A673 (cell line): ENCODE data around the gene MAGEB3. TPM values are rescaled to one million over a fixed set of nuclear protein-coding genes. Genes with fewer than 3 reads are reported as not detected.
A peak's percentile ranks its signal among the peaks of the same experiment; 100 is the strongest.

ENCODE experiments used
- BruUV-seq: library from RNA; stranded (reverse); fragments of 400-500 nt; replicated peaks from 2 replicates; lab custom pipeline; 2021; lab: Mats Ljungman, UMichigan
- CTCF ChIA-PET: fragments of 300-600 bp; sonication (Branson Sonifier 250); formaldehyde crosslinking; loops from one replicate; lab custom pipeline; 2022; ENCODE audit warnings: antibody characterized with exemption; lab: Charles Lee
- POLR2A ChIA-PET: fragments of 300-600 bp; sonication (Branson Sonifier 250); formaldehyde crosslinking; loops from one replicate; lab custom pipeline; 2022; ENCODE audit warnings: antibody characterized with exemption; ENCODE audit not compliant: low non-redundant PET; lab: Charles Lee
- DNase-seq: peaks from one replicate; pipeline ENCODE4 v3.0.0-alpha.2; 2015; ENCODE audit warnings: low spot score
- H3K27ac ChIP-seq: fragments of 200-600 bp; sonication (generic); 2 replicates; pipeline ENCODE4 v1.5.1; 2016; ENCODE audit warnings: mixed run types, low read depth, mild to moderate bottlenecking, mixed read lengths, antibody characterized with exemption, low read length; ENCODE audit not compliant: poor library complexity, severe bottlenecking
- H3K27me3 ChIP-seq: fragments of 200-600 bp; sonication (generic); replicated peaks from 2 replicates; pipeline ENCODE4 v1.6.1; 2017; ENCODE audit warnings: mixed run types, low read depth, mild to moderate bottlenecking, mixed read lengths, antibody characterized with exemption, low read length; ENCODE audit not compliant: insufficient read depth, poor library complexity
- H3K36me3 ChIP-seq: fragments of 200-600 bp; sonication (generic); 2 replicates; pipeline ENCODE4 v1.6.1; 2016; ENCODE audit warnings: mixed run types, mild to moderate bottlenecking, mixed read lengths, antibody characterized with exemption, low read length; ENCODE audit not compliant: insufficient read depth, poor library complexity, severe bottlenecking
- H3K4me1 ChIP-seq: fragments of 200-600 bp; sonication (generic); 2 replicates; pipeline ENCODE4 v1.6.1; 2017; ENCODE audit warnings: mixed run types, mild to moderate bottlenecking, mixed read lengths, antibody characterized with exemption, low read length; ENCODE audit not compliant: insufficient read depth, poor library complexity, severe bottlenecking
- H3K4me3 ChIP-seq: fragments of 200-600 bp; sonication (generic); 2 replicates; pipeline ENCODE4 v1.5.1; 2016; ENCODE audit warnings: low read depth, mixed run types, mild to moderate bottlenecking, mixed read lengths, low read length; ENCODE audit not compliant: poor library complexity, severe bottlenecking
- H3K9me3 ChIP-seq: fragments of 200-600 bp; sonication (generic); 2 replicates; pipeline ENCODE4 v1.6.1; 2016; ENCODE audit warnings: mixed run types, low read depth, mild to moderate bottlenecking, mixed read lengths, antibody characterized with exemption, low read length; ENCODE audit not compliant: poor library complexity, severe bottlenecking
- EZH2 ChIP-seq: fragments of 200-600 bp; sonication (generic); IDR thresholded peaks from 2 replicates; pipeline ENCODE4 v1.6.1; 2017; ENCODE audit warnings: borderline replicate concordance, low read depth, mild to moderate bottlenecking, mixed read lengths, antibody characterized with exemption, low read length; ENCODE audit not compliant: poor library complexity, severe bottlenecking
- intact Hi-C: fragments of 100-400 bp; cut with micrococcal nuclease; formaldehyde crosslinking; loops from one replicate; pipeline ENCODE4 v1.10.0; 2022; ENCODE audit not compliant: unreplicated experiment
- total RNA-seq: library from RNA; stranded (reverse); gene quantifications from 2 replicates; pipeline ENCODE4 v1.2.3, GENCODE V29; 2021
- TF ChIP-seq, protein P1 (sequence below): fragments of 300-800, 200-600 bp; sonication (generic); conservative IDR thresholded peaks from 2 replicates; pipeline ENCODE4 v1.5.1; 2017; ENCODE audit warnings: low read depth, mild to moderate bottlenecking, antibody characterized with exemption, low read length, moderate library complexity, mixed read lengths

The MAGEB3 gene
- total RNA-seq, 1 experiment from 2014 or later, result not detected

DNA sequence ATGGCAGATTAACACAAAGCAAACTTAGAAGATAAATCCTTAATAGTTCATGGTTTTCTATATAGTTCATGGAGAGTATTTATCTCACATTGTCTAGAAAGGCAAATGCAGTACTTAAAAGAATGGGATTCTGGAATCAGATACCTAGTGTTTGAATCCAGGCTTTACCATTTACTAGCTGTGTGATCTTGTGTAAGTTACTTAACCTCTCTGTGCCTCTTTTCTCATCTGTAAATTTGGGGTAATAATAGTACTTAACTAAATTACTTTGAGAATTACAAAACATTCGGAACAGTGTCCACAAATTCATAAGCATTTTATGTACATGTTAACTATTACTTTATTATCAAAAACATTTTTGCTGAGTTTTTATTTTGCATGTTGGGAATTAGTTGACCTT is 32.3 kb downstream of the MAGEB3 start:
- BruUV-seq, result no TSS peak
- CTCF ChIA-PET, result interaction anchor here (0.9 kb wide), 1 partner anchor 9 kb away, joined by 3 read pairs; no protein-coding TSS in a partner anchor
- POLR2A ChIA-PET, result no interaction called here
- intact Hi-C loops, result no loop called here
- Histone ChIP-seq H3K4me3 (no peak overlapping the region), H3K9me3 (no peaks in the 10 kb centered on the region), H3K27me3 (no peaks in the 10 kb centered on the region), H3K36me3 (no peaks in the 10 kb centered on the region), H3K4me1 (no peaks in the 10 kb centered on the region), H3K27ac (no peak overlapping the region)
- no peak for DNase-seq
- TF ChIP-seq, protein P1, sequence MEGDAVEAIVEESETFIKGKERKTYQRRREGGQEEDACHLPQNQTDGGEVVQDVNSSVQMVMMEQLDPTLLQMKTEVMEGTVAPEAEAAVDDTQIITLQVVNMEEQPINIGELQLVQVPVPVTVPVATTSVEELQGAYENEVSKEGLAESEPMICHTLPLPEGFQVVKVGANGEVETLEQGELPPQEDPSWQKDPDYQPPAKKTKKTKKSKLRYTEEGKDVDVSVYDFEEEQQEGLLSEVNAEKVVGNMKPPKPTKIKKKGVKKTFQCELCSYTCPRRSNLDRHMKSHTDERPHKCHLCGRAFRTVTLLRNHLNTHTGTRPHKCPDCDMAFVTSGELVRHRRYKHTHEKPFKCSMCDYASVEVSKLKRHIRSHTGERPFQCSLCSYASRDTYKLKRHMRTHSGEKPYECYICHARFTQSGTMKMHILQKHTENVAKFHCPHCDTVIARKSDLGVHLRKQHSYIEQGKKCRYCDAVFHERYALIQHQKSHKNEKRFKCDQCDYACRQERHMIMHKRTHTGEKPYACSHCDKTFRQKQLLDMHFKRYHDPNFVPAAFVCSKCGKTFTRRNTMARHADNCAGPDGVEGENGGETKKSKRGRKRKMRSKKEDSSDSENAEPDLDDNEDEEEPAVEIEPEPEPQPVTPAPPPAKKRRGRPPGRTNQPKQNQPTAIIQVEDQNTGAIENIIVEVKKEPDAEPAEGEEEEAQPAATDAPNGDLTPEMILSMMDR, result no peak
- TF ChIP-seq EZH2, result no peak

DNA sequence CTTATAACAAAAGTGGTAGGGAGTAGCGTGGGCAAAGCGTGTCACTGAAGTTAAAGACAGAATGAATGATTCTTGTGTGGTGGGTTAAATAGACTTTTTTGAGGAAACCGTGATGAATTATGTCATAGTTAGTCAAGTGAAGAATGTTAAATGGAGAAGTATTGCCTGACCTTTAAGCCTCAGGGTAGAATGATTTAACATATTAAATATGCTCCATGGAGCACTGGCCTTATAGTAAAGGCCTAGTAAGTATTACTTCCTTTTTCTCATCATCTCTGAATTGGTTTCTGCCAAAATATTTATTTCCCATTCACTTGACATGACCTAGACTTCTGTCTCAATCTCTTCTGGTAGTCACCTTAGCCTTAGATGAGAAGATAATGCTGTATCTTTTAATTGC is 40.2 kb downstream of the MAGEB3 start:
- intact Hi-C loops, result loop anchor here (10.0 kb wide), 1 partner anchor 444 kb away; no protein-coding TSS in a partner anchor
- Histone ChIP-seq H3K36me3 (no peaks in the 10 kb centered on the region), H3K4me1 (no peaks in the 10 kb centered on the region), H3K27me3 (no peaks in the 10 kb centered on the region), H3K9me3 (no peaks in the 10 kb centered on the region), H3K27ac (no peak overlapping the region), H3K4me3 (no peak overlapping the region)
- ChIA-PET POLR2A (no interaction called here), CTCF (no interaction called here)
- TF ChIP-seq EZH2, result no peak
- TF ChIP-seq, protein P1, result no peak
- no peak for DNase-seq
- BruUV-seq, result no TSS peak

DNA sequence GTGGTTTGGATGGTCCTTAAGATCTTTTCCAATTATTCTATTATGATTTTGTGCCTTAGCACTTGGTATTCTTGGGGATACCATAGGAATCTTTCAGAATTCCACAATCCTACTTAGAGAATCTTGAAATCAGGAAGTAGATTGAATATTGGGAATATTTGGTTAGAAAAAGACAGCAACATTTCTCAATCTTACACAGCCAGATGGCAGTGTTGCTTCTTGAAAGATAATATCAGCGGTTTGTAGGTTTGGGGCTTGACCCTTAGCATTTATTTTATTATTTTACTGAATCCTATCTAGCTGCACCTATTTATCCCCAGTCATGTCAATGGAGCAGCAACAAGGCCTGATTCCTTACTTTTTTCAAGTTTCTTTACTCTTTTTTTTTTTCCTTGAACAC is 45.0 kb downstream of the MAGEB3 start:
- DNase-seq, result peak; percentile 38
- POLR2A ChIA-PET, result no interaction called here
- CTCF ChIA-PET, result no interaction called here
- no peak overlapping the region for H3K4me3 ChIP-seq
- H3K27me3 ChIP-seq, result no peaks in the 10 kb centered on the region
- intact Hi-C loops, result loop anchor here (5.0 to 10.0 kb wide), 3 partner anchors 212 to 439 kb away; no protein-coding TSS in a partner anchor
- no TSS peak for BruUV-seq
- TF ChIP-seq, protein P1, result peak; percentile 60
- TF ChIP-seq EZH2, result no peak
- H3K36me3 ChIP-seq, result no peaks in the 10 kb centered on the region
- no peaks in the 10 kb centered on the region for H3K4me1 ChIP-seq
- no peaks in the 10 kb centered on the region for H3K9me3 ChIP-seq
- no peak overlapping the region for H3K27ac ChIP-seq
